Transverse colon (tissue), 4 donors: Measurements from ENCODE around the gene DTNA. TPM values are rescaled to one million over a fixed set of nuclear protein-coding genes. Genes with fewer than 3 reads are reported as not detected.
"Not testable (repeated sequence)": the region's sequence is repeated elsewhere in the genome, so short reads cannot be mapped to it uniquely, and the experiment has no call there.

Experiments used
- DNase-seq: peaks from one replicate; pipeline ENCODE4 v3.0.0-alpha.2; 2019
- H3K27ac ChIP-seq, 4 donors: fragments of 200-600 bp; sonication (generic); 2 replicates each; pipeline ENCODE4 v1.5.1; 2016 to 2018; ENCODE audit warnings: inconsistent platforms in 4 of 4
- H3K27me3 ChIP-seq: fragments of 200-600 bp; sonication (generic); 2 replicates; pipeline ENCODE4 v1.5.1; 2017; ENCODE audit warnings: inconsistent platforms
- H3K36me3 ChIP-seq, 4 donors: fragments of 200-600 bp; sonication (generic); 2 replicates each; pipeline ENCODE4 v1.5.1; 2017 to 2019; ENCODE audit warnings: inconsistent platforms in 4 of 4
- H3K4me1 ChIP-seq, 4 donors: fragments of 200-600 bp; sonication (generic); 2 replicates each; pipeline ENCODE4 v1.5.1; 2017 to 2020; ENCODE audit warnings: inconsistent platforms in 4 of 4
- H3K4me3 ChIP-seq, 4 donors: fragments of 200-600 bp; sonication (generic); 1 replicate in 1 of 4; 2 replicates in 3 of 4; pipeline versions ENCODE4 v1.5.1 to v1.6.1; 2017 to 2019; ENCODE audit warnings: inconsistent platforms in 4 of 4
- H3K9me3 ChIP-seq, 2 donors: fragments of 200-600 bp; sonication (generic); 2 replicates each; pipeline ENCODE4 v1.5.1; 2017 to 2019; ENCODE audit warnings: inconsistent platforms in 2 of 2
- EP300 ChIP-seq: sonication (generic); formaldehyde crosslinking; IDR thresholded peaks from one replicate; pipeline ENCODE4 v1.6.1; 2017; ENCODE audit warnings: antibody characterized with exemption, low read depth
- POLR2A ChIP-seq: fragments of 450-650 bp; IDR thresholded peaks from one replicate; pipeline ENCODE4 v1.6.1; 2016; ENCODE audit warnings: antibody characterized with exemption, mild to moderate bottlenecking, moderate library complexity
- POLR2AphosphoS5 ChIP-seq, 3 donors: sonication (generic); formaldehyde crosslinking; IDR thresholded peaks; one replicate each; pipeline ENCODE4 v1.6.1; 2016; ENCODE audit warnings: antibody characterized with exemption in 3 of 3
- WGBS, 2 donors: methylation state at CpG; one replicate each; pipeline ENCODE4 v1.1.5; 2018; ENCODE audit warnings: low coverage in 1 of 2; 5-methylcytosine and 5-hydroxymethylcytosine counted together
- in situ Hi-C, 4 donors: fragments of 200-750 bp; cut with MboI; loops; one replicate each; pipeline versions ENCODE4 v1.15.0 to v1.15.1; 2017; ENCODE audit warnings: low sequenced_read_pairs in 3 of 4, low pct_ligation_motif_present in 1 of 4, low pct_unique_long_range_greater_than_20kb in 1 of 4
- intact Hi-C: fragments of 100-400 bp; cut with DNase I; formaldehyde crosslinking; loops from one replicate; pipeline ENCODE4 v1.15.1; 2023; ENCODE audit warnings: low total_unique reads
- total RNA-seq, 4 donors: library from RNA; depleted of rRNA; stranded (reverse); fragments of >200 nt; gene quantifications; one replicate each; pipeline ENCODE4 v1.1.0, GENCODE V29; 2016
- TF ChIP-seq, protein P1 (sequence below), 5 experiments: fragments of 200-600 bp in 3 of 5; fragments of 450-650 bp in 2 of 5; sonication (generic) in 3 of 5; IDR thresholded peaks; 1 replicate in 2 of 5; 2 replicates in 3 of 5; pipeline ENCODE4 v1.5.1; 2016 to 2017; ENCODE audit warnings: antibody characterized with exemption in 5 of 5, inconsistent platforms in 3 of 5, mild to moderate bottlenecking in 2 of 5, moderate library complexity in 1 of 5

The DTNA gene
- total RNA-seq, 4 donors from 2014 or later = 8.9 to 74.4 (median 15.1) TPM

DNA sequence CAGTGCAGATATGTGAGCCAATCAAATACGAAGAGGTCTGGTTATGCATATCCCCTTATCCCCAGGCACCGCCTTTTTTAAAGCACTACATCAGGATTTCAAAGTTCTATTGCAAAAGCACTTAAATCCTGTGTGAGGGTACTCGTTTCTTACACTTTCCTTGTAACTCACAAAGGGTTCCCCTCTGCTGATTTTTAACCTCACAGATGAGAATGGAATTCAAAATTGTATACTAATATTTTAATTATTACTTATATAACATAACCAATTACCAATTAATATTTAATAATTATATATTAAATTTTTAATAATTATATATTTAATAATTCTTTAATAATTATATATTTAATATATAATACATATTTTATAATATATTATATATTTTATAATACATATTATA is 204.9 kb downstream of the DTNA start:
- intact Hi-C loops = no loop called here
- Histone ChIP-seq H3K36me3 (no peaks in the 10 kb centered on the region), H3K27ac (no peak overlapping the region), H3K9me3 (no peaks in the 10 kb centered on the region), H3K4me3 (no peak overlapping the region), H3K27me3 (no peaks in the 10 kb centered on the region), H3K4me1 (peaks cover 0 to 16% (median 5%) of the 10 kb centered on the region in 4 donors)
- TF ChIP-seq POLR2A = no peak
- 60 to 90% methylated on average over 3 of the region's 3 CpGs for WGBS, 2 donors
- in situ Hi-C loops = no loop called here
- DNase-seq = no peak

DNA sequence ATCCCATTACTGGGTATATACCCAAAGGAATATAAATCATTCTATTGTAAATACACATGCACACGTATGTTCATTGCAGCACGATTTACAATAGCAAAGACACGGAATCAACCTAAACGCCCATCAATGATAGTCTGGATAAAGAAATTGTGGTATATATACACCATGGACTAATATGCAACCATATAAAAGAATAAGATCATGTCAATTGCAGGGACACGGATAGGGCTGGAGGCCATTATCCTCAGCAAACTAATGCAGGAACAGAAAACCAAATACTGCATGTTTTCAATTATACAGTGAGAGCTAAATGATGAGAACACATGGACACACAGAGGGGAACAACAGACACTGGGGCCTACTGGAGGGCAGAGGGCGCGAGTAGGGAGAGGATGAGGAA is 206.4 kb downstream of the DTNA start:
- H3K36me3 ChIP-seq, in situ Hi-C loops, H3K9me3 ChIP-seq, H3K27ac ChIP-seq, H3K27me3 ChIP-seq, intact Hi-C loops, H3K4me3 ChIP-seq, DNase-seq: not testable (repeated sequence)
- peaks cover 0 to 16% (median 5%) of the 10 kb centered on the region in 4 donors for H3K4me1 ChIP-seq
- 91 to 97% methylated on average over 7 of the region's 7 CpGs for WGBS, 2 donors

DNA sequence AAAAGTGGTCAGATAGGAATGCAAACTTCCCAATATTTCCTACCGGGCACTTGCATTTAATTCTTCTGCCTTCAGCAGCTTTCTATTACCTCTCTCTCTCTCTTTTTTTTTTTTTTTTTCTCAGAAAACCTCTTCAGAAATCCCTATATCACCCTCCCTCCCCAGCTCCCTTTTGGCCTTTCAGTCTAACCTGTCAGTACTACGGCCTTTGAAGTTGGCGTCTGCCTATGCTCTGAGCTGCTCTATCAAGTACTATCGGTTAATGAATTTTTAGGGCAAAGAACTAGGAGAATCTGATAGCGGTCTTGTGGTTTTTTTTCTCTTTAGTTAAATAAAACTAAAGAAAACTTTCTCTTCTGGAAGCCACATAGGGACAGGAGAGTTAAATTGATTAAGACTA is 208.8 kb downstream of the DTNA start:
- DNase-seq = no peak
- 87 to 88% methylated on average over 3 to 5 of the region's 5 CpGs for WGBS, 2 donors
- H3K27me3 ChIP-seq = no peaks in the 10 kb centered on the region
- H3K36me3 ChIP-seq = no peaks in the 10 kb centered on the region
- intact Hi-C loops = no loop called here
- in situ Hi-C loops = no loop called here
- peaks cover 0 to 9% (median 4%) of the 10 kb centered on the region in 4 donors for H3K4me1 ChIP-seq
- no peak overlapping the region for H3K27ac ChIP-seq
- H3K9me3 ChIP-seq = no peaks in the 10 kb centered on the region
- no peak overlapping the region for H3K4me3 ChIP-seq
- TF ChIP-seq POLR2AphosphoS5 (IDR thresholded peaks at IDR 0.05) = no peak
- TF ChIP-seq EP300 = no peak
- TF ChIP-seq, protein P1, sequence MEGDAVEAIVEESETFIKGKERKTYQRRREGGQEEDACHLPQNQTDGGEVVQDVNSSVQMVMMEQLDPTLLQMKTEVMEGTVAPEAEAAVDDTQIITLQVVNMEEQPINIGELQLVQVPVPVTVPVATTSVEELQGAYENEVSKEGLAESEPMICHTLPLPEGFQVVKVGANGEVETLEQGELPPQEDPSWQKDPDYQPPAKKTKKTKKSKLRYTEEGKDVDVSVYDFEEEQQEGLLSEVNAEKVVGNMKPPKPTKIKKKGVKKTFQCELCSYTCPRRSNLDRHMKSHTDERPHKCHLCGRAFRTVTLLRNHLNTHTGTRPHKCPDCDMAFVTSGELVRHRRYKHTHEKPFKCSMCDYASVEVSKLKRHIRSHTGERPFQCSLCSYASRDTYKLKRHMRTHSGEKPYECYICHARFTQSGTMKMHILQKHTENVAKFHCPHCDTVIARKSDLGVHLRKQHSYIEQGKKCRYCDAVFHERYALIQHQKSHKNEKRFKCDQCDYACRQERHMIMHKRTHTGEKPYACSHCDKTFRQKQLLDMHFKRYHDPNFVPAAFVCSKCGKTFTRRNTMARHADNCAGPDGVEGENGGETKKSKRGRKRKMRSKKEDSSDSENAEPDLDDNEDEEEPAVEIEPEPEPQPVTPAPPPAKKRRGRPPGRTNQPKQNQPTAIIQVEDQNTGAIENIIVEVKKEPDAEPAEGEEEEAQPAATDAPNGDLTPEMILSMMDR (IDR thresholded peaks at IDR 0.05) = no peak
- no peak for TF ChIP-seq POLR2A

DNA sequence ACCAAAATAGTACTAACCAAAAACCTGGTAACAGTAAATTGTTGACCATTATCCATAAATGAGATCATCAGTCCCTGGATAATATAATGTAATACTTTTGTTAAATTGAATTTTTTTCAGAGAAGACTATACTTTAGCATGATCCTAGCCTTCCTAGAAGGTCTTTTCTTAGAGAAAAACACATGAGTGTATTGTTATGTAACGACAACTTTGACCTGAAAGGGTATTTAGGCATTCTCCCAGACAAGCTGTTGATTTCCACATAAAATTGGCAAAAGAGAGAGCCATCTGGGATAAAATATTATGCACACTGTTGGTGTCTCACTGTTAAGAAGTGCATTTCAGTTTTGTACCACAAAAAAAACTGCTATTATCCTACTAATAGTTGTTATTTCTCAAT is 211.1 kb downstream of the DTNA start:
- Histone ChIP-seq H3K27ac (no peak overlapping the region), H3K9me3 (no peaks in the 10 kb centered on the region), H3K4me3 (no peak overlapping the region), H3K4me1 (no peaks in the 10 kb centered on the region), H3K27me3 (no peaks in the 10 kb centered on the region), H3K36me3 (no peaks in the 10 kb centered on the region)
- no peak for DNase-seq
- 59 to 86% methylated on average over 1 of the region's 1 CpG for WGBS, 2 donors
- TF ChIP-seq POLR2AphosphoS5 (IDR thresholded peaks at IDR 0.05) = no peak
- no peak for TF ChIP-seq EP300
- TF ChIP-seq, protein P1 (IDR thresholded peaks at IDR 0.05) = no peak
- TF ChIP-seq POLR2A = no peak
- in situ Hi-C loops = no loop called here
- intact Hi-C loops = no loop called here

DNA sequence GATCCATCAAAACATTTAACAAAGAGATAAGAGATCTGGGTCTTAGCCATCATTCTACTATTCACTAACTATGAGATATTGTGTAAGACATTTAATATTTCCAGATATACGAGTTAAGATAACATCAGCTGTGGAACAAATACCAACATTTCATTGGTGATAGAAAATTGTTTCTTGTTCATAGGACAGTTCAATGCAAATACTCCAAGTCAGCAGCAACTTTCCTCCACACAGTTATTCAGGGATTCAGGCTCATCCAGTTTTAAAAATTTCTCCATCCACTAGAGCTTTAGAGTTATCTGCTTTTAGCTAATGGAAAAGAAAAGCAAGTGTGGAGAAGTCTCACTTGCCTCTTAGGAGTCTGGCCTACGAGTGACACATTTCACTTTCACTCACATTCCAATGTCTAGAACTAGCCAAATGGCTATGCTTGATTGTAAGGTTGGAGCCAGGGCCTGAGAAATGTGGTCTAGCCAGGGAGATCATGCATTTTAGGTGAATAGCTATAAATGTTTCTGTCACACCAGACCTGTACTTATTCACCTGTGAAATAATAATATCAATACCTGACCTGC is 211.8 kb downstream of the DTNA start:
- H3K4me1 ChIP-seq = no peaks in the 10 kb centered on the region
- H3K4me3 ChIP-seq = no peak overlapping the region
- TF ChIP-seq POLR2AphosphoS5 (IDR thresholded peaks at IDR 0.05) (no peak), EP300 (no peak), POLR2A (no peak)
- TF ChIP-seq, protein P1 (IDR thresholded peaks at IDR 0.05) = no peak
- in situ Hi-C loops = no loop called here
- no peak overlapping the region for H3K27ac ChIP-seq
- no peaks in the 10 kb centered on the region for H3K36me3 ChIP-seq
- WGBS, 2 donors = 61 to 76% methylated on average over 2 of the region's 2 CpGs
- intact Hi-C loops = no loop called here
- DNase-seq = no peak
- H3K27me3 ChIP-seq = no peaks in the 10 kb centered on the region
- no peaks in the 10 kb centered on the region for H3K9me3 ChIP-seq

DNA sequence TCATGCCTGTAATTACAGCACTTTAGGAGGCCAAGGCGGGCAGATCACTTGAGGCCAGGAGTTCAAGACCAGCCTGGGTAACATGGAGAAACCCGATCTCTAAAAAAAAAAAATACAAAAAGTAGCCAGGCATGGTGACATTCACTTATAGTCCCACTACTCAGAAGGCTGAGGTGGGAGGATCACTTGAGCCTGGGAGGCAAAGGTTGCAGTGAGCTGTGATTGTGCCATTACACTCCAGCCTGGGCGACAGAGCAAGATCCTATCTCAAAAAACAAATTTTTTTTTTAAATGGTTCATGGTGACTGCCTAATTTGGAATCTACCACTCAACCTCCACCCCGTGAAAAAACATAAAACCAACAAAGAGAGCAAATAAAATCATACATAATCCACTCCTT is 212.5 kb downstream of the DTNA start:
- 81 to 84% methylated on average over 4 of the region's 4 CpGs for WGBS, 2 donors
- H3K4me3 ChIP-seq, in situ Hi-C loops, H3K36me3 ChIP-seq, intact Hi-C loops, H3K4me1 ChIP-seq, H3K27ac ChIP-seq, DNase-seq, H3K27me3 ChIP-seq, H3K9me3 ChIP-seq: not testable (repeated sequence)
